ENCODE data around the gene NAGK.

GRCh38 chr2:71117063-71117462, 48.6 kb downstream of the NAGK start:
- TF ChIP-seq ZNF174 (CRISPR knock-in tag; IDR thresholded peaks at IDR 0.05) (no peak), MEIS2 (IDR thresholded peaks at IDR 0.05; ENCODE audit: partially characterized antibody) (no peak), PBX2 (CRISPR knock-in tag; IDR thresholded peaks at IDR 0.05; ENCODE audit: low read depth) (no peak), PBX2 (tag; conservative IDR thresholded peaks at IDR 0.05; ENCODE audit: low read depth) (no peak), SREBF2 (CRISPR knock-in tag; IDR thresholded peaks at IDR 0.05) (no peak), TAF1 (IDR thresholded peaks at IDR 0.05; ENCODE audit: control insufficient read depth, extremely low read depth, insufficient read depth, low read length, severe bottlenecking) (no peak), ZNF140 (CRISPR knock-in tag; IDR thresholded peaks at IDR 0.05) (no peak), CTCF (IDR thresholded peaks at IDR 0.05 in 2 of 3, conservative IDR thresholded peaks at IDR 0.05 in 1 of 3; ENCODE audit: insufficient read depth in 2 of 3, low read depth in 1 of 3, low read length in 3 of 3) (no peak), GATA2 (CRISPR knock-in tag; IDR thresholded peaks at IDR 0.05) (no peak), ZNF766 (CRISPR knock-in tag; conservative IDR thresholded peaks at IDR 0.05) (no peak), HNRNPH1 (optimal IDR thresholded peaks at IDR 0.05; ENCODE audit: low read depth, low read length) (no peak), SIN3A (IDR thresholded peaks at IDR 0.05; ENCODE audit: borderline replicate concordance in 2 of 2, control insufficient read depth in 1 of 2, low read depth in 2 of 2, low read length in 2 of 2) (no peak), ZNF584 (CRISPR knock-in tag; IDR thresholded peaks at IDR 0.05; ENCODE audit: low read depth) (no peak)
- TF ChIP-seq, protein P1, sequence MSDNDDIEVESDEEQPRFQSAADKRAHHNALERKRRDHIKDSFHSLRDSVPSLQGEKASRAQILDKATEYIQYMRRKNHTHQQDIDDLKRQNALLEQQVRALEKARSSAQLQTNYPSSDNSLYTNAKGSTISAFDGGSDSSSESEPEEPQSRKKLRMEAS (CRISPR knock-in tag; IDR thresholded peaks at IDR 0.05) = no peak

All from K562 (cell line).